Measurements from ENCODE around the gene PHLPP1. TPM values are rescaled to one million over a fixed set of nuclear protein-coding genes. Genes with fewer than 3 reads are reported as not detected.

The PHLPP1 gene
- total and polyA plus RNA-seq, 5 donors from 2014 or later, result 0.27 to 20.3 (median 0.52) TPM

DNA sequence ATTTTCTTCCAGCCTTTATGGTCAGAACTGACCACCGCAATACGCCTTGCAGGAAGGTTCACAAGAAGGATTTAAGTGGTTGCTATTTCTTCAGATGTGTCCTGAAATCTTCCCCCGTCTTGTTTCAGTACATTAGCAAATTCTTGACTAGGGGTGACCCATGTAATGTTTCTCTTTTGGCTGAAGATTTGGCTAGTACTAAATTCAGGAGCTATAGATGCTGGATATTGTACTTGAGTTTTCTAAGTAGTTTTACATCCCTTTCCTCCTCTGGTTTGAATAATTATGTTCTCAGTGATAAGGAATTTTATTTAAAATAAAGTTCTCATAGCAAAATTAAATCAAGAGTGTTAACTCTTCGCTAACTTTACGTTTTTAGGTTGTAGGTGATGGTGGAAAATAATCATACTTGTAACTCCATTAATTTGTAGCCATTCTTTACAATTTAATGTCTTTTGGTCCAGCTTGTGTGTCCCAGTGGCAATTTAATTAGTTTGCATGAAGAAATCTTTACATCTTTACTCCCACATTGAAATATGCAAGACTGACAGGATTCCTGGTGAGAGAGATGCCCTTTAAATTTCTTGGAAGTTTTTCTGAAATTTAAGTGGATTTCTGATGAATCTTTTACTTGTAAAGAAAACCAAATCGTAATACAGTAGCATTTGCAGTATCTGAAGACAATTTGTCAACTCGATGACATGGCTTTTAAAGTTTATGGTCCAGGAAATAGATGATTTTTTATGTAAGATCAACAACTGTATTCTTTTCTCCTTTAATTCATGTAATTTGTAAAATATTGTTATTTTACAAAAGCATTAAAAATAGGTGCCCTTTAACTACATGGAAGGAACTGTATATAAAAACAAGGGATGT lies 2.8 kb downstream of the PHLPP1 start:
- Histone ChIP-seq H3K27me3 (ENCODE audit: control insufficient read depth, insufficient read depth, low read length) (no peaks in the 10 kb centered on the region), H3K4me1 (ENCODE audit: control insufficient read depth, insufficient read depth, low read length, poor library complexity, severe bottlenecking) (peaks cover 42% of the 10 kb centered on the region), H3K4me3 (ENCODE audit: low read depth, low read length) (peak overlapping the region; percentile 88), H3K27ac (ENCODE audit: insufficient read depth, low read length, poor library complexity, severe bottlenecking) (no peak overlapping the region), H3K9me3 (ENCODE audit: control insufficient read depth in 2 of 2, low read length in 2 of 2) (no peaks in the 10 kb centered on the region), H3K36me3 (ENCODE audit: control insufficient read depth, insufficient read depth, low read length) (no peaks in the 10 kb centered on the region)
- DNase-seq (no peak), ATAC-seq (ENCODE audit: low read depth in 2 of 2) (no peak)
- Mint-ChIP-seq H3K27me3 (peaks cover 9% of the 10 kb centered on the region), H3K36me3 (no peaks in the 10 kb centered on the region), H3K4me1 (peaks cover 18 to 55% (median 42%) of the 10 kb centered on the region in 4 donors), H3K27ac (peak overlapping the region; percentile 60 to 94 (median 86)), H3K9me3 (peaks cover 0 to 5% (median 0%) of the 10 kb centered on the region in 7 donors), H3K4me3 (peak overlapping the region; percentile 85 to 95 (median 88))

DNA sequence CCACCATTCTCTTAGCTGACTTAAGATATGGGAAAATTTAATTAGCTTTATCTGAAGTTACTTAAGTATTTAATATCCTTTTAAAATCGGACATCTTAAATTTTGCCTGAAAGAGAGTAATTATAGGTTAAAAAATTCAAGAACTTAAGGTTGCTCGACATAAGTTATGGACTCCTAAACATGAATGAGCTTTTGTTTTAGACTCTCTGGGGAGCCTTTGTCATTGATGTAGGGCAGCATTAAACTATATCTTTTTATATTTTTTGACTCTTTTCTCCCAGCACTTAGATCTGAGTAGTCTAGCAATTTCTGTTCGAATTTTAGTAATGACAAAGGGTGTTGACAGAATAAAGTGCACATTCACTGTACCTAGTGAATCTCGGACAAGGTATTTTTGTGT lies 4.7 kb downstream of the PHLPP1 start:
- Histone ChIP-seq H3K9me3 (ENCODE audit: control insufficient read depth in 2 of 2, low read length in 2 of 2) (no peaks in the 10 kb centered on the region), H3K27me3 (ENCODE audit: control insufficient read depth, insufficient read depth, low read length) (no peaks in the 10 kb centered on the region), H3K4me3 (ENCODE audit: low read depth, low read length) (peak overlapping the region; percentile 29), H3K27ac (ENCODE audit: insufficient read depth, low read length, poor library complexity, severe bottlenecking) (no peak overlapping the region), H3K4me1 (ENCODE audit: control insufficient read depth, insufficient read depth, low read length, poor library complexity, severe bottlenecking) (peaks cover 42% of the 10 kb centered on the region), H3K36me3 (ENCODE audit: control insufficient read depth, insufficient read depth, low read length) (no peaks in the 10 kb centered on the region)
- Mint-ChIP-seq H3K4me3 (peak overlapping the region in 1 of 4 donors; percentile 92), H3K27ac (no peak overlapping the region), H3K9me3 (peaks cover 0 to 5% (median 0%) of the 10 kb centered on the region in 7 donors), H3K27me3 (peaks cover 9% of the 10 kb centered on the region), H3K36me3 (no peaks in the 10 kb centered on the region), H3K4me1 (peaks cover 18 to 56% (median 42%) of the 10 kb centered on the region in 4 donors)
- DNase-seq (no peak), ATAC-seq (ENCODE audit: low read depth in 2 of 2) (no peak)

DNA sequence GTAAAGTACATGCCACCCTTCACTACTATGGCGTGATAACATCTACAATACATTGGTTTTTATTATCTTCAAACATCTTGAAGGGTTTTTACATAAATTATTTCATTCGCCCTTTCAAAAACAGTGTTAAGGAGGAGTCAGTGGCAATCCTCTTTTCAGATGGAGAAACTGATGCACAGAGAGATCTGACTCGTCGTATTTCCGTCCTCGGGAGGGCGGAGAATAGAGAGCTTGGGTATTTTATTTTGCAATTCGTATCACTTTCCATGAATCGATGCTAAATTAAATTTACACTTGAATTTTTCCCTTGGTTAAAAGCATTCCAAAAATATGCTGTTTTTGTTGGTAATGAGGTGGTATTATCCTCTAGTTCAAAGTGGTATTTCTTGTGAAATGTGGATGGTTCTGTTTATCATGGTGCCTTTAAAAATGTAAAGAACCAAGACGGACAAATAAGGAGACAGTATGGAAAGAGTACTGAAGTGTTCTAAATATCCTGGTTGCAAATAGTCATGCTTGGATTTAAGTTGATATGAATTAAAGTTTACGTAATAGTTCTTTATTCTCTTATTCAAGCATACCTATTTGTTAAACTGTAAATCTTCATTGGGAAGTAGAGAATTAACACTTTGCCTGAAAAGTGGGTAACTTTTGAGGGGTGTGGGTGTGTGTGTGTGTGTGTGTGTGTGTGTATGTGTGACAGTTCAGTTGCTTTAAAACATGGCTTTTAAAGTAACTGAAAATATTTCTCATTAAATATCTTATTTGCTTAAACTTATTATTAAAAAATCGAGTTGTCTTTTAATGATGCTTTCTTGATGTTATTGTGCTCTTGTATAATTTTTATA lies 5.6 kb downstream of the PHLPP1 start:
- ATAC-seq (ENCODE audit: low read depth in 2 of 2) (no peak), DNase-seq (no peak)
- H3K27ac ChIP-seq (ENCODE audit: insufficient read depth, low read length, poor library complexity, severe bottlenecking), result no peak overlapping the region
- Mint-ChIP-seq H3K27ac (peak overlapping the region in 1 of 3 donors; percentile 7), H3K36me3 (no peaks in the 10 kb centered on the region), H3K4me1 (peaks cover 18 to 58% (median 47%) of the 10 kb centered on the region in 4 donors), H3K27me3 (peaks cover 9% of the 10 kb centered on the region), H3K4me3 (peak overlapping the region in 2 of 4 donors; percentile 0 to 27), H3K9me3 (peaks cover 0 to 5% (median 0%) of the 10 kb centered on the region in 7 donors)
- H3K4me3 ChIP-seq (ENCODE audit: low read depth, low read length), result no peak overlapping the region
- peaks cover 42% of the 10 kb centered on the region for H3K4me1 ChIP-seq (ENCODE audit: control insufficient read depth, insufficient read depth, low read length, poor library complexity, severe bottlenecking)
- no peaks in the 10 kb centered on the region for H3K9me3 ChIP-seq (ENCODE audit: control insufficient read depth in 2 of 2, low read length in 2 of 2)
- H3K27me3 ChIP-seq (ENCODE audit: control insufficient read depth, insufficient read depth, low read length), result no peaks in the 10 kb centered on the region
- no peaks in the 10 kb centered on the region for H3K36me3 ChIP-seq (ENCODE audit: control insufficient read depth, insufficient read depth, low read length)

DNA sequence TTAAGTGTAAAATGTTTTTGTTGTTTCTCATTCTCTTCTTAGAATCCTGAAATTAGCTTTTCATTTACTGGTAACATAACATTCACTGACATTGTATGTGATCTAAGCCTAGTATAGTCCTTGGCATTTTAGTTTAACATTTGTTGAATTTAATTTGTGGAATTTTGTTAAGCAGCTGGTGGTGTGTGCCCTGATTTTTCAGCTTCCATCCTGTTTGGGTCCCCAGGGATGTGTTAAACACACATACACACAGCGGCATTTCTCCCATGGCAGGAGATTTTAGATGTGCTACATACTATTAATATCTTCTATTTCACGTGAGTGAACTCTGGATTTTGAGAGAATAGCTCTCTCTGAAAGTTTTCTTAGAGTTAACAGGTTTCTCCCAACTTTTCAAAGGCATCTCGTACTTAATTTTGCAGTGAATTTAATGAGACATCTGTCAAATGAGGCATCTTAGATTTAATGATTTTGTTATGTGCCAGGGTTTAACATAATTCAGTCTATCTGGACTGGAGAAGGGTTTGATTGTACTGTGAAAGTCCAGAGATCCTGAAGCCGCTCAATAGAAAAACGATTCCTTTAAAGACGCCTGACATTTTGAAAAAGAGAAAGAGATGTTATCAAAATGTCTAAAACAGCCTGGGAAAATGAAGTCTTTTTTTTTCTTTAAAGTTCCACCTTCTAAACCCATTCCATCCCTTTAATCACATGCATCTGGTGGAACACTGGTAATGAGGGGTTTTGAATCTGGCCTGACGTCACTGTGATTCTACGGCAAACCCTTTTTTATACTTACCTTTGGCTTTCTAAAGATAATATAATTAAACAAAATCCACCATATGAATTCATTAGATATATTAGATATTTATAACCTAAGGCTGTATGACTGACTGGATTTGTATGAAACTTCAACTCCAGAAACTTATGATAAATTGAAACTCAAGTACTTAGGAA lies 6.8 kb downstream of the PHLPP1 start:
- Mint-ChIP-seq H3K4me1 (peaks cover 16 to 58% (median 46%) of the 10 kb centered on the region in 4 donors), H3K9me3 (peaks cover 0 to 4% (median 0%) of the 10 kb centered on the region in 7 donors), H3K36me3 (no peaks in the 10 kb centered on the region), H3K27ac (no peak overlapping the region), H3K27me3 (peaks cover 7% of the 10 kb centered on the region), H3K4me3 (no peak overlapping the region)
- peaks cover 35% of the 10 kb centered on the region for H3K4me1 ChIP-seq (ENCODE audit: control insufficient read depth, insufficient read depth, low read length, poor library complexity, severe bottlenecking)
- DNase-seq, result no peak
- no peak overlapping the region for H3K27ac ChIP-seq (ENCODE audit: insufficient read depth, low read length, poor library complexity, severe bottlenecking)
- no peaks in the 10 kb centered on the region for H3K27me3 ChIP-seq (ENCODE audit: control insufficient read depth, insufficient read depth, low read length)
- no peaks in the 10 kb centered on the region for H3K9me3 ChIP-seq (ENCODE audit: control insufficient read depth in 2 of 2, low read length in 2 of 2)
- H3K4me3 ChIP-seq (ENCODE audit: low read depth, low read length), result no peak overlapping the region
- ATAC-seq (ENCODE audit: low read depth in 2 of 2), result no peak
- H3K36me3 ChIP-seq (ENCODE audit: control insufficient read depth, insufficient read depth, low read length), result no peaks in the 10 kb centered on the region

DNA sequence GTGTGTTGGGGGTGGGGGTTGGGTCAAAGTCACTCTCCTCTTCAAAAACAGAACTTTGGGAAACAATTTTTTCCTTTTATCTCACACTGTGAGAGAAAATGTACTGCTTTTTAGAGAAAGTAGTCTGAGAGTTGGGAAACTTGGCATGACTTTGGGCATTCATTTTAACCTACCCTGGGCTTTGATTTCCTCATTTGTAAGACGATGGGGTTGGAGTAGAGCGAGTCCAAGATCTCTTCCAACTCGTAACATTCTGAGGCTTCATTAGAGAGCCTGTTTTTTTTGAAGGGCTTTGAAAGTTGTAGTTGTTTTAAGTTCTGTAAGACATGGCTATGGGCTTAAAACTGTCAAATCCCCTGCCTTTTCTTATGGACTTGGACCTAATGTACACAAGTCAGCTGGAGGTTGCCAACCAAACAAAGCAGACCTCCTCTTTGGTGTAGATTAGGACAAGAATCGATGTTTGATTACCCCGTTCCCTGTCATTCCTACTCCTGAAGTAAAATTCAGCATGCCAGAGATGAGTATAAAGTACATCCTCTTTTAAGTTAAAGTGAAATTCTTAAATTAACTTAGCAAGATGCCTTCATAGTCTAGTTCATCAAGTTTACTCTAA lies 8.4 kb downstream of the PHLPP1 start:
- Mint-ChIP-seq H3K27ac (no peak overlapping the region), H3K4me3 (no peak overlapping the region), H3K27me3 (peaks cover 4% of the 10 kb centered on the region), H3K4me1 (peaks cover 11 to 41% (median 32%) of the 10 kb centered on the region in 4 donors), H3K36me3 (peaks cover 1% of the 10 kb centered on the region), H3K9me3 (no peaks in the 10 kb centered on the region)
- no peak for ATAC-seq (ENCODE audit: low read depth in 2 of 2)
- H3K27me3 ChIP-seq (ENCODE audit: control insufficient read depth, insufficient read depth, low read length), result no peaks in the 10 kb centered on the region
- H3K36me3 ChIP-seq (ENCODE audit: control insufficient read depth, insufficient read depth, low read length), result no peaks in the 10 kb centered on the region
- H3K4me3 ChIP-seq (ENCODE audit: low read depth, low read length), result no peak overlapping the region
- no peak for DNase-seq
- H3K27ac ChIP-seq (ENCODE audit: insufficient read depth, low read length, poor library complexity, severe bottlenecking), result no peak overlapping the region
- peaks cover 19% of the 10 kb centered on the region for H3K4me1 ChIP-seq (ENCODE audit: control insufficient read depth, insufficient read depth, low read length, poor library complexity, severe bottlenecking)
- H3K9me3 ChIP-seq (ENCODE audit: control insufficient read depth in 2 of 2, low read length in 2 of 2), result no peaks in the 10 kb centered on the region

DNA sequence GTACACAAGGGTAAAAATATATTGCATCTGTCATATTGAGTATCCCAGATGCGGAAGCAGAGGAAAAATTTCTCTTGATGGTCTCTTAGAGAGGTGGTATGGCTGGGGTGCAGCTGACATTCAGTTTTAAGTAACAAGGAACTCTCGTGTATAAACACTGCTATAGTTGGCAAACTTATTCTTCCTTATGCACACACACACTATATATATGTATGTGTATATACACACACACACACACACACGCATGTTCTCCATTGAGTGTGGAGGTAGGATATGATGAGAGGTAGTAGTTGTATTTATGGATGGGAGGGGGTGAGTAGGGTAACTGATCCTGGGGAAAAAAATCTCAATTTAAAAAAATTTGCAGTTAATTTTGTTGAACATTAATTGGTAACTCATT lies 10.6 kb downstream of the PHLPP1 start:
- ATAC-seq (ENCODE audit: low read depth in 2 of 2) (no peak), DNase-seq (no peak)
- H3K4me1 ChIP-seq (ENCODE audit: control insufficient read depth, insufficient read depth, low read length, poor library complexity, severe bottlenecking), result peaks cover 6% of the 10 kb centered on the region
- no peaks in the 10 kb centered on the region for H3K27me3 ChIP-seq (ENCODE audit: control insufficient read depth, insufficient read depth, low read length)
- H3K36me3 ChIP-seq (ENCODE audit: control insufficient read depth, insufficient read depth, low read length), result no peaks in the 10 kb centered on the region
- H3K27ac Mint-ChIP-seq, result no peak overlapping the region
- H3K27ac ChIP-seq (ENCODE audit: insufficient read depth, low read length, poor library complexity, severe bottlenecking), result no peak overlapping the region
- no peak overlapping the region for H3K4me3 Mint-ChIP-seq
- peaks cover 2% of the 10 kb centered on the region for H3K36me3 Mint-ChIP-seq
- no peaks in the 10 kb centered on the region for H3K27me3 Mint-ChIP-seq
- H3K4me3 ChIP-seq (ENCODE audit: low read depth, low read length), result no peak overlapping the region
- H3K9me3 Mint-ChIP-seq, result no peaks in the 10 kb centered on the region
- H3K9me3 ChIP-seq (ENCODE audit: control insufficient read depth in 2 of 2, low read length in 2 of 2), result no peaks in the 10 kb centered on the region
- peaks cover 0 to 25% (median 19%) of the 10 kb centered on the region in 4 donors for H3K4me1 Mint-ChIP-seq
